ENCODE measurements around the gene FOXE1. TPM values are rescaled to one million over a fixed set of nuclear protein-coding genes. Genes with fewer than 3 reads are reported as not detected.

The FOXE1 gene
- total and polyA plus RNA-seq, 2 experiments from 2014 or later, result 0.45 TPM; not detected in 1

Other genes starting within 250 kb of the FOXE1 start
- gene TSTD2, start 219.9 kb upstream of the FOXE1 start, total RNA-seq (2014; rRNA removed; shearing (Covaris generic)), result 20.2 and 21.8 TPM in 2 replicates
- 8.5 and 10.2 TPM in 2 replicates for gene TSTD2, start 219.9 kb upstream of the FOXE1 start, polyA plus RNA-seq (2016; fragmentation: Nextera tagmentation; extraction: Ambion mirVana)
- 60.2 and 63.4 TPM in 2 replicates for gene NCBP1, start 219.4 kb upstream of the FOXE1 start, total RNA-seq (2014; rRNA removed; shearing (Covaris generic))
- gene NCBP1, start 219.4 kb upstream of the FOXE1 start, polyA plus RNA-seq (2016; fragmentation: Nextera tagmentation; extraction: Ambion mirVana), result 43.9 and 52.9 TPM in 2 replicates
- 1.9 TPM in 1 of 2 replicates, not detected in the other for gene XPA, start 155.9 kb upstream of the FOXE1 start, total RNA-seq (2014; rRNA removed; shearing (Covaris generic))
- 5.8 and 9.1 TPM in 2 replicates for gene XPA, start 155.9 kb upstream of the FOXE1 start, polyA plus RNA-seq (2016; fragmentation: Nextera tagmentation; extraction: Ambion mirVana)
- gene TRMO, start 69.3 kb downstream of the FOXE1 start, total RNA-seq (2014; rRNA removed; shearing (Covaris generic)), result 6.4 and 9.7 TPM in 2 replicates
- 4.7 and 5.0 TPM in 2 replicates for gene TRMO, start 69.3 kb downstream of the FOXE1 start, polyA plus RNA-seq (2016; fragmentation: Nextera tagmentation; extraction: Ambion mirVana)
- not detected in 2 replicates for gene HEMGN, start 84.9 kb downstream of the FOXE1 start, total RNA-seq (2014; rRNA removed; shearing (Covaris generic))
- gene HEMGN, start 84.9 kb downstream of the FOXE1 start, polyA plus RNA-seq (2016; fragmentation: Nextera tagmentation; extraction: Ambion mirVana), result not detected in 2 replicates
- 13.1 and 21.0 TPM in 2 replicates for gene ANP32B, start 130.1 kb downstream of the FOXE1 start, total RNA-seq (2014; rRNA removed; shearing (Covaris generic))
- 114 and 117 TPM in 2 replicates for gene ANP32B, start 130.1 kb downstream of the FOXE1 start, polyA plus RNA-seq (2016; fragmentation: Nextera tagmentation; extraction: Ambion mirVana)
- gene NANS, start 203.5 kb downstream of the FOXE1 start, total RNA-seq (2014; rRNA removed; shearing (Covaris generic)), result 67.3 and 68.6 TPM in 2 replicates
- 72.8 and 77.4 TPM in 2 replicates for gene NANS, start 203.5 kb downstream of the FOXE1 start, polyA plus RNA-seq (2016; fragmentation: Nextera tagmentation; extraction: Ambion mirVana)